ENCODE data around the gene SKAP1.

DNA sequence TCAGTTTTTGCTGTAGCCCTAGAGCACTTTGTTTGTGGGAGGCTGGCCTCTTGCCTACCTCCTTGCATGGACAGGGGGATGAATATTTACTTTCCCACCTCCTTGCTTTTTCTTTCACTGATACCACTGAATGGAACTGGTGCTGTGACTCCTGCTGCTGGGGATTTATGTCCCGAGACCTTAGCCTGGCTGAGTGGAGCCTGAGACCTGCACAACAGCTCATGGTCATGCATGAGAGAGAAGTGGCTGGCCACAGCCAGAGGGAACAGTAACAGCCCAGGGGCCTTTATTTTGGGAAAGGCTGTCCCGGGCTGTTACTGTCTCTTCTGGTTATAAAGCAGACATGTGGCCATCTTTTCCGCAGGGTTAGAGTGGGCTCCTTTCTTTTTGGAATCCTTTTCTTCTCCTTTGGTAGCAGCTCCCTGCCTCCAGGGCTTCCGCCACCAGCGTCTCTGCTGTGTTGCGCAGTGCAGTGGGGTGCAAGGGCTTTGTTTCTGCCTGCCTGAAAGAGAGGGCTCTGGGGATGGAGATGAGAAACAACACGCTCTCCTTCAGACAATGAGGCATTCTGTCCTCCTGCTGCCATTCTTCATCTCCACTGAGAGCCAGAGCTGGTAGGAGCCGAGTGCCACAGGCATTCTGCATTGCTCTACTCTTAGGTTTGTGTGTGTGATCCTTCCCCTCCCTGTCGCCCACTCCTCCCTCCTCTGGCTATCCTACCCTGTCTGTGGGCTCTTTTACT lies 307.9 kb downstream of the SKAP1 start:
- TF ChIP-seq, protein P1, sequence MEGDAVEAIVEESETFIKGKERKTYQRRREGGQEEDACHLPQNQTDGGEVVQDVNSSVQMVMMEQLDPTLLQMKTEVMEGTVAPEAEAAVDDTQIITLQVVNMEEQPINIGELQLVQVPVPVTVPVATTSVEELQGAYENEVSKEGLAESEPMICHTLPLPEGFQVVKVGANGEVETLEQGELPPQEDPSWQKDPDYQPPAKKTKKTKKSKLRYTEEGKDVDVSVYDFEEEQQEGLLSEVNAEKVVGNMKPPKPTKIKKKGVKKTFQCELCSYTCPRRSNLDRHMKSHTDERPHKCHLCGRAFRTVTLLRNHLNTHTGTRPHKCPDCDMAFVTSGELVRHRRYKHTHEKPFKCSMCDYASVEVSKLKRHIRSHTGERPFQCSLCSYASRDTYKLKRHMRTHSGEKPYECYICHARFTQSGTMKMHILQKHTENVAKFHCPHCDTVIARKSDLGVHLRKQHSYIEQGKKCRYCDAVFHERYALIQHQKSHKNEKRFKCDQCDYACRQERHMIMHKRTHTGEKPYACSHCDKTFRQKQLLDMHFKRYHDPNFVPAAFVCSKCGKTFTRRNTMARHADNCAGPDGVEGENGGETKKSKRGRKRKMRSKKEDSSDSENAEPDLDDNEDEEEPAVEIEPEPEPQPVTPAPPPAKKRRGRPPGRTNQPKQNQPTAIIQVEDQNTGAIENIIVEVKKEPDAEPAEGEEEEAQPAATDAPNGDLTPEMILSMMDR (conservative IDR thresholded peaks at IDR 0.05; ENCODE audit: low read length) = no peak
- no peak for TF ChIP-seq EZH2phosphoT487 (IDR thresholded peaks at IDR 0.05; ENCODE audit: borderline replicate concordance, low read depth, low read length)

All from OCI-LY7 (cell line).